Parathyroid adenoma (tissue), 2 donors: ENCODE data around the gene KCTD4.

Experiments
- H2AFZ ChIP-seq: fragments of 300-600 bp; sonication (generic); one replicate; pipeline ENCODE4 v1.7.0; 2017; ENCODE audit warnings: antibody characterized with exemption, mild to moderate bottlenecking
- H3K27ac ChIP-seq: fragments of 300-600 bp; sonication (generic); one replicate; pipeline ENCODE4 v1.7.0; 2017
- H3K27me3 ChIP-seq: fragments of 300-600 bp; sonication (generic); one replicate; pipeline ENCODE4 v1.7.0; 2017; ENCODE audit warnings: low read length; ENCODE audit not compliant: control insufficient read depth, insufficient read depth
- H3K36me3 ChIP-seq: fragments of 300-600 bp; sonication (generic); one replicate; pipeline ENCODE4 v1.7.0; 2017; ENCODE audit warnings: low read length; ENCODE audit not compliant: control insufficient read depth, insufficient read depth
- H3K4me1 ChIP-seq: fragments of 300-600 bp; sonication (generic); one replicate; pipeline ENCODE4 v1.7.0; 2017; ENCODE audit warnings: control low read depth
- H3K4me2 ChIP-seq: fragments of 300-600 bp; sonication (generic); one replicate; pipeline ENCODE4 v1.7.0; 2017; ENCODE audit warnings: low read length
- H3K4me3 ChIP-seq: fragments of 300-600 bp; sonication (generic); one replicate; pipeline ENCODE4 v1.7.0; 2017; ENCODE audit warnings: low read depth, low read length
- H3K79me2 ChIP-seq: fragments of 300-600 bp; sonication (generic); one replicate; pipeline ENCODE4 v1.7.0; 2017; ENCODE audit warnings: control low read depth
- H3K9ac ChIP-seq: fragments of 300-600 bp; sonication (generic); one replicate; pipeline ENCODE4 v1.7.0; 2017; ENCODE audit warnings: mild to moderate bottlenecking
- H3K9me3 ChIP-seq: fragments of 300-600 bp; sonication (generic); one replicate; pipeline ENCODE4 v1.7.0; 2017; ENCODE audit warnings: low read length; ENCODE audit not compliant: control insufficient read depth
- CTCF ChIP-seq: fragments of 300-600 bp; sonication (generic); IDR thresholded peaks from one replicate; pipeline ENCODE4 v1.7.0; 2017; ENCODE audit warnings: antibody characterized with exemption, mild to moderate bottlenecking
- donor health status: primary hyperparathyroidism.

Gene KCTD4

GRCh38 chr13:45242070-45242469 lies 41.2 kb upstream of the KCTD4 start:
- no peak overlapping the region for H3K27ac ChIP-seq
- no peak overlapping the region for H3K4me2 ChIP-seq
- no peaks in the 10 kb centered on the region for H3K9me3 ChIP-seq
- H3K9ac ChIP-seq = no peak overlapping the region
- H3K4me3 ChIP-seq = no peak overlapping the region
- H2AFZ ChIP-seq = no peak overlapping the region
- no peaks in the 10 kb centered on the region for H3K4me1 ChIP-seq
- H3K79me2 ChIP-seq = no peaks in the 10 kb centered on the region
- no peaks in the 10 kb centered on the region for H3K36me3 ChIP-seq
- no peaks in the 10 kb centered on the region for H3K27me3 ChIP-seq
- no peak for TF ChIP-seq CTCF

DNA sequence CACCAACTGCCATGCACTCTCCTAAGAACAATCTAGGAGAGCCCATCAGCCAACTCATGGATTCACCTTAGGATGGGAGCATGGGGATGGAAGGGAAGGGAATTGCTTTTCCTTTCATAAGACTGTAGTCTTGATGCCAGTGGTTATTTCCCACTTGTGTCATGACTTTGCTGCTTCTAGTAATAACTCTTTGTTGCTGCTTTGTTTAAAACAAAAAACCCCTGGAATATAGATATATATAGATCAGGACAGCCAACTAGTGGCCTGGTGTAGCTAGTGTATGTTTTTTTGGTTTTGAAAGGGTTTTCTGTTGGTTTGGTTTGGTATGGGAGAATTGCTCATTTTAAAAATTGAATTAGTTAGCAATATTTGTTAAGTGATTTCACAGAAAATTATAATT lies 39.3 kb upstream of the KCTD4 start:
- Histone ChIP-seq H3K4me3 (no peak overlapping the region), H3K4me1 (no peaks in the 10 kb centered on the region), H3K9me3 (no peaks in the 10 kb centered on the region), H3K27ac (no peak overlapping the region), H3K79me2 (no peaks in the 10 kb centered on the region), H3K9ac (no peak overlapping the region), H3K4me2 (no peak overlapping the region), H2AFZ (no peak overlapping the region), H3K27me3 (no peaks in the 10 kb centered on the region), H3K36me3 (no peaks in the 10 kb centered on the region)
- no peak for TF ChIP-seq CTCF

- Histone ChIP-seq H3K79me2 (no peaks in the 10 kb centered on the region), H3K9ac (no peak overlapping the region), H3K27ac (no peak overlapping the region), H3K4me3 (no peak overlapping the region), H3K4me1 (no peaks in the 10 kb centered on the region), H3K27me3 (no peaks in the 10 kb centered on the region), H3K36me3 (no peaks in the 10 kb centered on the region), H3K9me3 (no peaks in the 10 kb centered on the region), H3K4me2 (no peak overlapping the region), H2AFZ (no peak overlapping the region)
- TF ChIP-seq CTCF = no peak
These were observed 38.3 kb upstream of the KCTD4 start for GRCh38 chr13:45238945-45239795.

DNA sequence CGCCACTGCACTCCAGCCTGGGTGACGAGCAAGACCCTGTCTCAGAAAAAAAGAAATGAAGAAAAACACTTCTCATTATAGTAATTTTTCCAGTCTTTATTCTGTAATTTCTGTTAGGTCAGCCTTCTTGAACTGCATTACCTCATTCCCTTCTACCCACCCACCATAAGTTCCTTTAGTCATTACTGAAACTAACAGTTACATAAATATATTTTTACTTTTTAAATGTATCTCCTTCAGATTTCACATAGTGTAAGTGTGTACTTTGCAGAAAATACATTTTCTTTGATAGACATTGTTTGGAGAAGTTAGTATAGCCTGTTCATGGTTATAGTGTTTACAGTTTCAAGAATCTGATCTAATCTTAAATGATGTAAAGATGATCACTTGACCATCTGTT lies 31.7 kb upstream of the KCTD4 start:
- no peak overlapping the region for H3K9ac ChIP-seq
- no peak overlapping the region for H2AFZ ChIP-seq
- H3K4me1 ChIP-seq = no peaks in the 10 kb centered on the region
- no peak overlapping the region for H3K4me2 ChIP-seq
- H3K4me3 ChIP-seq = no peak overlapping the region
- H3K27me3 ChIP-seq = no peaks in the 10 kb centered on the region
- H3K36me3 ChIP-seq = no peaks in the 10 kb centered on the region
- H3K9me3 ChIP-seq = no peaks in the 10 kb centered on the region
- no peaks in the 10 kb centered on the region for H3K79me2 ChIP-seq
- no peak overlapping the region for H3K27ac ChIP-seq
- TF ChIP-seq CTCF = no peak

DNA sequence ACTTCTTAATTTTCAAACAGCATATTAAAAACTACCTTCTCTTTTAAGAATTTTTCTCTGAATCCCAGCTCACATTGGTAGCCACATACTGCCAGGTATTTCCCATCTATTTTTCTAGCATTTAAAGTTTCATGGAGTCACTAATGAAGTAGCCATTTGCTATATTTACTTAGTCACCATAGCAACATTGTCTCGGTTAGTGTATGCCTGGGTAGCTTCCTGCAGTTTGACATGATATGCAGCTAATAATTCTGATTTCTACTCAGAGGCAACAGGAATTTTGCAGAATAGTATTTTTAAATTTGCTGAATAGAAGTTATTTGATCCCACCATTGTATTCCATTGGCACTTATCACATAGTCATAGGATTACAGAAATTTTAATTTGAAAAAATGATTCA lies 30.9 kb upstream of the KCTD4 start:
- no peaks in the 10 kb centered on the region for H3K79me2 ChIP-seq
- no peak overlapping the region for H3K9ac ChIP-seq
- no peaks in the 10 kb centered on the region for H3K4me1 ChIP-seq
- no peak overlapping the region for H3K4me3 ChIP-seq
- H3K9me3 ChIP-seq = no peaks in the 10 kb centered on the region
- H3K36me3 ChIP-seq = no peaks in the 10 kb centered on the region
- TF ChIP-seq CTCF = no peak
- H3K27ac ChIP-seq = no peak overlapping the region
- H2AFZ ChIP-seq = no peak overlapping the region
- no peaks in the 10 kb centered on the region for H3K27me3 ChIP-seq
- no peak overlapping the region for H3K4me2 ChIP-seq
